ENCODE results near the gene ATXN3L. TPM values are rescaled to one million over a fixed set of nuclear protein-coding genes. Genes with fewer than 3 reads are reported as not detected.

The ATXN3L gene
- total and polyA plus RNA-seq, 2 of the 8 experiments (the other 6 are each of a cell fraction or from before 2014, with no cell fraction given) = not detected

GRCh38 chrX:13366698-13367097 lies 46.8 kb upstream of the ATXN3L start:
- no peak overlapping the region for H3K14ac ChIP-seq (ENCODE audit: insufficient read length)
- no peak overlapping the region for H3K9ac ChIP-seq (replicated peaks in 1 of 4; ENCODE audit: extremely low read depth in 1 of 4, low read depth in 3 of 4, low read length in 3 of 4)
- no peak overlapping the region for H2BK120ac ChIP-seq (replicated peaks; ENCODE audit: low read depth, low read length)
- H3K27me3 ChIP-seq (replicated peaks in 1 of 4; ENCODE audit: control insufficient read depth in 3 of 4, extremely low read depth in 1 of 4, insufficient read depth in 3 of 4, low read length in 3 of 4) = no peaks in the 10 kb centered on the region
- CTCF ChIA-PET (ENCODE audit: partially characterized antibody) = interaction anchor here (0.7 kb wide), 1 partner anchor 13 kb away, joined by 3 read pairs; no protein-coding TSS in a partner anchor
- no peak overlapping the region for H4K5ac ChIP-seq (ENCODE audit: insufficient read length, low read depth, low read length)
- 90% methylated on average over 3 of the region's 4 CpGs; no CpG with 5 or more reads in 1 of the 2 experiments for WGBS, 2 experiments (ENCODE audit: extremely low coverage in 1 of 2, insufficient coverage in 1 of 2, insufficient read length in 1 of 2, insufficient replicate concordance in 2 of 2, low coverage in 1 of 2, low lambda C conversion rate in 2 of 2, missing lambda C conversion rate in 1 of 2)
- H3K79me1 ChIP-seq (ENCODE audit: low read depth, low read length) = no peaks in the 10 kb centered on the region
- no peak overlapping the region for H3K27ac ChIP-seq (ENCODE audit: low read depth, low read length)
- no peaks in the 10 kb centered on the region for H3K9me3 ChIP-seq (ENCODE audit: insufficient read depth in 2 of 2, low read depth in 1 of 2, low read length in 1 of 2)
- H2BK5ac ChIP-seq (ENCODE audit: low read depth, low read length) = no peak overlapping the region
- H4K8ac ChIP-seq (ENCODE audit: extremely low read depth, insufficient read depth, low read length) = no peak overlapping the region
- H3K4ac ChIP-seq (replicated peaks; ENCODE audit: insufficient read length, low read depth, low read length) = no peak overlapping the region
- no peak overlapping the region for H2BK15ac ChIP-seq (ENCODE audit: low read length)
- no peak overlapping the region for H4K91ac ChIP-seq (replicated peaks; ENCODE audit: insufficient read length, low read length)
- no peaks in the 10 kb centered on the region for H3K4me1 ChIP-seq (replicated peaks in 1 of 4; ENCODE audit: control insufficient read depth in 3 of 4, insufficient read depth in 4 of 4, low read length in 3 of 4)
- H3K4me3 ChIP-seq (ENCODE audit: extremely low read depth in 1 of 4, insufficient read depth in 2 of 4, low read depth in 3 of 4, low read length in 4 of 4) = no peak overlapping the region
- no peak for DNase-seq (ENCODE audit: low read depth in 1 of 2, low spot score in 2 of 2)
- H3K23me2 ChIP-seq (ENCODE audit: low read depth, low read length) = no peaks in the 10 kb centered on the region
- no peak overlapping the region for H3K56ac ChIP-seq (replicated peaks; ENCODE audit: insufficient read length, low read depth, low read length)
- no peak overlapping the region for H2AK5ac ChIP-seq (ENCODE audit: low read depth, low read length)
- H2BK12ac ChIP-seq (ENCODE audit: low read depth, low read length) = no peak overlapping the region
- FAIRE-seq = no peak
- H3K18ac ChIP-seq (ENCODE audit: extremely low read depth, low read length) = no peak overlapping the region
- no peak overlapping the region for H3K4me2 ChIP-seq (ENCODE audit: insufficient read depth in 1 of 2, low read depth in 2 of 2, low read length in 2 of 2)
- no peak overlapping the region for H3K23ac ChIP-seq (ENCODE audit: insufficient read length)
- H4K20me1 ChIP-seq (replicated peaks in 1 of 2; ENCODE audit: control insufficient read depth in 1 of 2, insufficient read depth in 2 of 2, low read length in 2 of 2) = no peaks in the 10 kb centered on the region
- H2AFZ ChIP-seq (ENCODE audit: low read length) = no peak overlapping the region
- no peak overlapping the region for H2BK20ac ChIP-seq (ENCODE audit: low read length)
- no peak for TF ChIP-seq TAF7 (optimal IDR thresholded peaks at IDR 0.05; ENCODE audit: borderline replicate concordance, low read depth, low read length)
- no peaks in the 10 kb centered on the region for H3K36me3 ChIP-seq (ENCODE audit: control insufficient read depth in 2 of 4, insufficient read depth in 4 of 4, low read length in 3 of 4)
- POLR2A ChIA-PET (ENCODE audit: partially characterized antibody) = no interaction called here
- no peaks in the 10 kb centered on the region for H3K79me2 ChIP-seq (ENCODE audit: control insufficient read depth in 1 of 2, insufficient read depth in 2 of 2, low read length in 2 of 2)
